Panc1 (cell line): ENCODE data around the gene SPATA13. TPM values are rescaled to one million over a fixed set of nuclear protein-coding genes. Genes with fewer than 3 reads are reported as not detected.

Source experiments
- ATAC-seq: fragments of 200-7000 bp; cut with Tn5 transposase; 2 replicates; pipeline ENCODE4 v1.9.1; 2020; ENCODE audit warnings: mild to moderate bottlenecking, moderate library complexity
- BruUV-seq: library from RNA; stranded (reverse); fragments of 400-500 nt; replicated peaks from 2 replicates; lab custom pipeline; 2021; lab: Mats Ljungman, UMichigan
- CTCF ChIA-PET: fragments of 300-600 bp; sonication (Branson Sonifier 250); formaldehyde crosslinking; loops from one replicate; lab custom pipeline; 2022; ENCODE audit warnings: antibody characterized with exemption; lab: Charles Lee
- POLR2A ChIA-PET: fragments of 300-600 bp; sonication (Branson Sonifier 250); formaldehyde crosslinking; loops from one replicate; lab custom pipeline; 2022; ENCODE audit warnings: antibody characterized with exemption; lab: Charles Lee
- DNase-seq: peaks from one replicate; pipeline ENCODE4 v3.0.0-alpha.2; 2010; ENCODE audit warnings: low read depth, low spot score
- H3K27ac ChIP-seq: 2 replicates; pipeline ENCODE4 v1.5.1; 2011; ENCODE audit warnings: mild to moderate bottlenecking, low read length, inconsistent platforms
- H3K27me3 ChIP-seq: fragments of 200-500 bp; sonication (Bioruptor generic); 2 replicates; pipeline ENCODE4 v1.6.0; 2014; ENCODE audit warnings: low read length, inconsistent platforms; ENCODE audit not compliant: control insufficient read depth, insufficient read depth
- H3K36me3 ChIP-seq: fragments of 200-500 bp; sonication (Bioruptor generic); 2 replicates; pipeline ENCODE4 v1.5.1; 2014; ENCODE audit warnings: inconsistent platforms, mild to moderate bottlenecking, low read length, moderate library complexity; ENCODE audit not compliant: control insufficient read depth, insufficient read depth
- H3K4me1 ChIP-seq: 2 replicates; pipeline ENCODE4 v1.5.1; 2011; ENCODE audit warnings: inconsistent platforms, mild to moderate bottlenecking, low read length, moderate library complexity; ENCODE audit not compliant: control insufficient read depth, insufficient read depth
- H3K4me3 ChIP-seq, 2 experiments: 2 replicates each; pipeline ENCODE4 v1.5.1; 2011 to 2012; ENCODE audit warnings: low read depth in 2 of 2, low read length in 2 of 2, mild to moderate bottlenecking in 2 of 2, inconsistent platforms in 1 of 2, moderate library complexity in 1 of 2
- H3K9me3 ChIP-seq: fragments of 200-500 bp; sonication (Bioruptor generic); 2 replicates; pipeline ENCODE4 v1.5.1; 2014; ENCODE audit warnings: low read depth, mild to moderate bottlenecking, inconsistent platforms, low read length, moderate library complexity; ENCODE audit not compliant: control insufficient read depth, insufficient read depth
- CTCF ChIP-seq: fragments of 450-650 bp; IDR thresholded peaks from 2 replicates; pipeline ENCODE4 v1.5.1; 2017; ENCODE audit warnings: mild to moderate bottlenecking
- POLR2AphosphoS5 ChIP-seq: IDR thresholded peaks from 2 replicates; pipeline ENCODE4 v1.6.1; 2012; ENCODE audit warnings: mild to moderate bottlenecking, low read depth, low read length, moderate library complexity
- REST ChIP-seq, 2 experiments: IDR thresholded peaks; 2 replicates each; pipeline ENCODE4 v1.6.1; 2011 to 2012; ENCODE audit warnings: low read depth in 2 of 2, control low read depth in 1 of 2, low read length in 1 of 2, mild to moderate bottlenecking in 1 of 2, moderate library complexity in 1 of 2; ENCODE audit not compliant: insufficient read depth in 1 of 2
- SIN3A ChIP-seq: IDR thresholded peaks from 2 replicates; pipeline ENCODE4 v1.6.1; 2012; ENCODE audit warnings: low read depth, mild to moderate bottlenecking, low read length, moderate library complexity, borderline replicate concordance; ENCODE audit not compliant: insufficient read depth
- TCF7L2 ChIP-seq: IDR thresholded peaks from 2 replicates; pipeline ENCODE4 v1.6.1; 2011; ENCODE audit warnings: mild to moderate bottlenecking, low read depth, low read length, inconsistent platforms
- in situ Hi-C: cut with HindIII; loops from 2 replicates; pipeline ENCODE4 v1.10.0; 2016; ENCODE audit warnings: low sequenced_read_pairs, low pct_unique_long_range_greater_than_20kb
- intact Hi-C: fragments of 100-400 bp; cut with micrococcal nuclease; formaldehyde crosslinking; loops from one replicate; pipeline ENCODE4 v1.10.0; 2022; ENCODE audit not compliant: unreplicated experiment
- total RNA-seq: library from RNA; stranded (reverse); gene quantifications from one replicate; pipeline ENCODE4 v1.2.1, GENCODE V29; 2021; ENCODE audit not compliant: unreplicated experiment

The SPATA13 gene
- total RNA-seq, 1 experiment from 2014 or later = 7.9 TPM

GRCh38 chr13:24267801-24268200, 107.3 kb downstream of the SPATA13 start:
- ATAC-seq = no peak
- TF ChIP-seq POLR2AphosphoS5 (no peak), CTCF (no peak), SIN3A (no peak), REST (IDR thresholded peaks at IDR 0.05; ENCODE audit: insufficient read depth in 1 of 2, low read depth in 2 of 2, low read length in 1 of 2) (no peak), TCF7L2 (no peak)
- no TSS peak for BruUV-seq
- Histone ChIP-seq H3K9me3 (no peaks in the 10 kb centered on the region), H3K27ac (no peak overlapping the region), H3K4me1 (no peaks in the 10 kb centered on the region), H3K36me3 (no peaks in the 10 kb centered on the region), H3K27me3 (no peaks in the 10 kb centered on the region), H3K4me3 (no peak overlapping the region)
- intact Hi-C loops (no loop called here), in situ Hi-C loops (no loop called here)
- CTCF ChIA-PET = no interaction called here
- POLR2A ChIA-PET = no interaction called here
- DNase-seq = no peak

- Histone ChIP-seq H3K36me3 (no peaks in the 10 kb centered on the region), H3K4me1 (no peaks in the 10 kb centered on the region), H3K27me3 (no peaks in the 10 kb centered on the region), H3K9me3 (no peaks in the 10 kb centered on the region), H3K4me3 (no peak overlapping the region), H3K27ac (no peak overlapping the region)
- ATAC-seq = no peak
- no TSS peak for BruUV-seq
- ChIA-PET POLR2A (interaction anchor here (0.6 kb wide), 1 partner anchor 25 kb away, joined by 7 read pairs; no protein-coding TSS in a partner anchor), CTCF (interaction anchor here (0.7 kb wide), 3 partner anchors 165 to 633 kb away, joined by 4 to 12 read pairs (median 6); no protein-coding TSS in a partner anchor)
- intact Hi-C loops (no loop called here), in situ Hi-C loops (no loop called here)
- TF ChIP-seq TCF7L2 (no peak), POLR2AphosphoS5 (no peak), REST (IDR thresholded peaks at IDR 0.05; ENCODE audit: insufficient read depth in 1 of 2, low read depth in 2 of 2, low read length in 1 of 2) (no peak), CTCF (no peak), SIN3A (no peak)
- no peak for DNase-seq
Observed at GRCh38 chr13:24269821-24270220, 109.3 kb downstream of the SPATA13 start.
